H1 (cell line): ENCODE data around the gene KLHDC4. TPM values are rescaled to one million over a fixed set of nuclear protein-coding genes. Genes with fewer than 3 reads are reported as not detected.
A peak's percentile ranks its signal among the peaks of the same experiment; 100 is the strongest.

Source experiments
- CTCF ChIA-PET: fragments of 300-600 bp; sonication (Branson Sonifier 250); formaldehyde crosslinking; loops from one replicate; lab custom pipeline; 2021; ENCODE audit not compliant: partially characterized antibody; lab: Charles Lee
- POLR2A ChIA-PET: fragments of 300-600 bp; sonication (Branson Sonifier 250); formaldehyde crosslinking; loops from one replicate; lab custom pipeline; 2021; ENCODE audit warnings: inconsistent platforms; ENCODE audit not compliant: partially characterized antibody; lab: Charles Lee
- DNase-seq, 2 experiments: peaks; one replicate each; pipeline versions ENCODE4 v3.0.0 to v3.0.0-alpha.2; 2010 to 2022; ENCODE audit warnings: low spot score in 2 of 2, low read depth in 1 of 2, mixed read lengths in 1 of 2
- FAIRE-seq: peaks from 2 replicates; lab custom pipeline; 2011; peaks lifted over from hg19 to GRCh38; lab: Jason Lieb, UNC
- H2AFZ ChIP-seq: 2 replicates; pipeline ENCODE4 v1.8.1; 2012; ENCODE audit warnings: low read length, inconsistent platforms
- H2AK5ac ChIP-seq: 2 replicates; pipeline ENCODE4 v1.6.1; 2013; ENCODE audit warnings: low read depth, low read length
- H2BK120ac ChIP-seq: replicated peaks from 2 replicates; pipeline ENCODE3; 2013; ENCODE audit warnings: low read depth, low read length, inconsistent platforms
- H2BK12ac ChIP-seq: 2 replicates; pipeline ENCODE4 v1.6.1; 2013; ENCODE audit warnings: low read depth, low read length
- H2BK15ac ChIP-seq: 2 replicates; pipeline ENCODE4 v1.6.1; 2013; ENCODE audit warnings: low read length
- H2BK20ac ChIP-seq: 2 replicates; pipeline ENCODE4 v1.6.1; 2013; ENCODE audit warnings: low read length
- H2BK5ac ChIP-seq: 2 replicates; pipeline ENCODE4 v1.6.1; 2013; ENCODE audit warnings: low read depth, low read length
- H3K14ac ChIP-seq: 2 replicates; pipeline ENCODE4 v1.6.1; 2013; ENCODE audit warnings: inconsistent platforms; ENCODE audit not compliant: insufficient read length
- H3K18ac ChIP-seq: 2 replicates; pipeline ENCODE4 v1.6.1; 2013; ENCODE audit warnings: low read length; ENCODE audit errors: extremely low read depth
- H3K23ac ChIP-seq: 2 replicates; pipeline ENCODE4 v1.6.1; 2013; ENCODE audit warnings: inconsistent platforms; ENCODE audit not compliant: insufficient read length
- H3K23me2 ChIP-seq: 2 replicates; pipeline ENCODE4 v1.6.1; 2013; ENCODE audit warnings: low read depth, low read length
- H3K27ac ChIP-seq: 2 replicates; pipeline ENCODE4 v1.6.1; 2011; ENCODE audit warnings: low read depth, low read length, inconsistent platforms
- H3K27me3 ChIP-seq, 4 experiments: replicated peaks in 1 of 4; 1 replicate in 1 of 4; 2 replicates in 3 of 4; pipeline versions ENCODE4 v1.6.1 to v1.8.1; 2011 to 2013; ENCODE audit warnings: low read length in 3 of 4, mild to moderate bottlenecking in 3 of 4, inconsistent platforms in 2 of 4, mixed read lengths in 2 of 4, moderate library complexity in 1 of 4; ENCODE audit not compliant: control insufficient read depth in 3 of 4, insufficient read depth in 3 of 4; ENCODE audit errors: extremely low read depth in 1 of 4
- H3K36me3 ChIP-seq, 4 experiments: 2 replicates each; pipeline versions ENCODE4 v1.6.1 to v1.8.1; 2011 to 2013; ENCODE audit warnings: mild to moderate bottlenecking in 4 of 4, low read length in 3 of 4, moderate library complexity in 2 of 4, control low read depth in 1 of 4, inconsistent platforms in 1 of 4; ENCODE audit not compliant: insufficient read depth in 4 of 4, control insufficient read depth in 2 of 4
- H3K4ac ChIP-seq: replicated peaks from 2 replicates; pipeline ENCODE3; 2013; ENCODE audit warnings: low read length, low read depth, mixed read lengths, inconsistent platforms; ENCODE audit not compliant: insufficient read length
- H3K4me1 ChIP-seq, 4 experiments: replicated peaks in 1 of 4; 1 replicate in 1 of 4; 2 replicates in 3 of 4; pipeline versions ENCODE4 v1.6.1 to v1.8.1; 2011 to 2013; ENCODE audit warnings: low read length in 3 of 4, inconsistent platforms in 2 of 4, mixed read lengths in 1 of 4; ENCODE audit not compliant: insufficient read depth in 4 of 4, control insufficient read depth in 3 of 4
- H3K4me2 ChIP-seq, 2 experiments: 2 replicates each; pipeline versions ENCODE4 v1.6.1 to v1.8.1; 2011 to 2013; ENCODE audit warnings: low read depth in 2 of 2, low read length in 2 of 2, control low read depth in 1 of 2, inconsistent platforms in 1 of 2, mild to moderate bottlenecking in 1 of 2; ENCODE audit not compliant: insufficient read depth in 1 of 2
- H3K4me3 ChIP-seq, 4 experiments: fragments of 200-600, 300-600 bp in 1 of 4; sonication (generic), shearing (Covaris generic), sonication (Bioruptor Twin) in 1 of 4; 2 replicates each; pipeline versions ENCODE4 v1.5.1 to v1.8.1; 2011 to 2016; ENCODE audit warnings: low read length in 4 of 4, low read depth in 3 of 4, control low read depth in 2 of 4, inconsistent platforms in 2 of 4, mild to moderate bottlenecking in 2 of 4, mixed read lengths in 1 of 4, moderate library complexity in 1 of 4; ENCODE audit not compliant: insufficient read depth in 2 of 4; ENCODE audit errors: extremely low read depth in 1 of 4
- H3K56ac ChIP-seq: replicated peaks from 2 replicates; pipeline ENCODE3; 2013; ENCODE audit warnings: low read depth, mild to moderate bottlenecking, mixed read lengths, low read length, inconsistent platforms; ENCODE audit not compliant: insufficient read length
- H3K79me1 ChIP-seq: 2 replicates; pipeline ENCODE4 v1.6.1; 2013; ENCODE audit warnings: low read depth, low read length, control low read depth
- H3K79me2 ChIP-seq, 2 experiments: 2 replicates each; pipeline versions ENCODE4 v1.6.1 to v1.8.1; 2012 to 2013; ENCODE audit warnings: low read length in 2 of 2, mild to moderate bottlenecking in 2 of 2, inconsistent platforms in 1 of 2; ENCODE audit not compliant: insufficient read depth in 2 of 2, control insufficient read depth in 1 of 2
- H3K9ac ChIP-seq, 4 experiments: replicated peaks in 1 of 4; 1 replicate in 1 of 4; 2 replicates in 3 of 4; pipeline versions ENCODE4 v1.6.1 to v1.8.1; 2011 to 2013; ENCODE audit warnings: low read depth in 3 of 4, low read length in 3 of 4, control low read depth in 2 of 4, mild to moderate bottlenecking in 2 of 4, moderate library complexity in 2 of 4, inconsistent platforms in 1 of 4; ENCODE audit errors: extremely low read depth in 1 of 4
- H3K9me3 ChIP-seq, 2 experiments: 2 replicates each; pipeline versions ENCODE4 v1.6.1 to v1.8.1; 2012 to 2013; ENCODE audit warnings: mild to moderate bottlenecking in 2 of 2, moderate library complexity in 2 of 2, control low read depth in 1 of 2, inconsistent platforms in 1 of 2, low read depth in 1 of 2, low read length in 1 of 2, mixed read lengths in 1 of 2; ENCODE audit not compliant: insufficient read depth in 2 of 2
- H4K20me1 ChIP-seq, 2 experiments: replicated peaks in 1 of 2; 2 replicates each; pipeline versions ENCODE3 to v1.8.1; 2011 to 2013; ENCODE audit warnings: inconsistent platforms in 2 of 2, low read length in 2 of 2, mild to moderate bottlenecking in 1 of 2; ENCODE audit not compliant: insufficient read depth in 2 of 2, control insufficient read depth in 1 of 2
- H4K5ac ChIP-seq: 2 replicates; pipeline ENCODE4 v1.6.1; 2013; ENCODE audit warnings: low read length, low read depth, mixed read lengths, inconsistent platforms; ENCODE audit not compliant: insufficient read length
- H4K8ac ChIP-seq: 2 replicates; pipeline ENCODE4 v1.8.0; 2013; ENCODE audit warnings: mild to moderate bottlenecking, moderate library complexity, low read length, inconsistent platforms; ENCODE audit not compliant: insufficient read depth; ENCODE audit errors: extremely low read depth
- H4K91ac ChIP-seq: replicated peaks from 2 replicates; pipeline ENCODE3; 2013; ENCODE audit warnings: low read length, mixed read lengths, inconsistent platforms; ENCODE audit not compliant: insufficient read length
- BRCA1 ChIP-seq: IDR thresholded peaks from 2 replicates; pipeline ENCODE4 v1.6.1; 2012; ENCODE audit warnings: low read depth, low read length, improper control_type of control experiment
- CBX5 ChIP-seq: fragments of 300-800, 300-1000 bp; sonication (generic); IDR thresholded peaks from 2 replicates; pipeline ENCODE4 v1.7.1; 2016; ENCODE audit warnings: antibody characterized with exemption, low read length, low read depth
- EP300 ChIP-seq, 2 experiments: IDR thresholded peaks; 1 replicate in 1 of 2; 2 replicates in 1 of 2; pipeline ENCODE4 v1.6.1; 2011 to 2012; ENCODE audit warnings: low read depth in 2 of 2, low read length in 2 of 2, mild to moderate bottlenecking in 2 of 2, borderline replicate concordance in 1 of 2, inconsistent platforms in 1 of 2, moderate library complexity in 1 of 2
- EZH2 ChIP-seq: fragments of 200-600 bp; sonication (generic); IDR thresholded peaks from 2 replicates; pipeline ENCODE4 v1.7.1; 2012; ENCODE audit warnings: low read depth, mild to moderate bottlenecking, moderate library complexity, low read length, inconsistent platforms; ENCODE audit not compliant: severe bottlenecking
- GTF2F1 ChIP-seq: IDR thresholded peaks from 2 replicates; pipeline ENCODE4 v1.6.1; 2012; ENCODE audit warnings: low read depth, low read length, improper control_type of control experiment, borderline replicate concordance
- HDAC6 ChIP-seq: IDR thresholded peaks from one replicate; pipeline ENCODE4 v1.7.1; 2012; ENCODE audit warnings: low read depth, mild to moderate bottlenecking, inconsistent platforms, low read length, moderate library complexity
- KDM1A ChIP-seq: fragments of 200-600, 300-600 bp; sonication (generic); IDR thresholded peaks from 2 replicates; pipeline ENCODE4 v1.7.1; 2016; ENCODE audit warnings: mild to moderate bottlenecking, low read length, borderline replicate concordance
- TAF7 ChIP-seq: optimal IDR thresholded peaks from 2 replicates; pipeline ENCODE3; 2011; ENCODE audit warnings: low read depth, mild to moderate bottlenecking, inconsistent platforms, low read length, moderate library complexity, borderline replicate concordance
- TCF12 ChIP-seq: IDR thresholded peaks from 2 replicates; pipeline ENCODE4 v1.6.1; 2011; ENCODE audit warnings: low read depth, mild to moderate bottlenecking, low read length
- WGBS, 2 experiments: shearing (Covaris generic) in 1 of 2; methylation state at CpG; one replicate each; pipeline versions ENCODE4 v1.1.6 to v1.1.7; 2013 to 2015; ENCODE audit warnings: low lambda C conversion rate in 2 of 2, mixed read lengths in 2 of 2, inconsistent platforms in 1 of 2, low coverage in 1 of 2, missing lambda C conversion rate in 1 of 2; ENCODE audit not compliant: insufficient replicate concordance in 2 of 2, insufficient coverage in 1 of 2, insufficient read length in 1 of 2; ENCODE audit errors: extremely low coverage in 1 of 2, missing lambda C conversion rate in 1 of 2; 5-methylcytosine and 5-hydroxymethylcytosine counted together
- polyA plus RNA-seq, 7 experiments: library from polyadenylated mRNA; depleted of rRNA in 3 of 7; stranded (reverse) in 5 of 7; unstranded in 2 of 7; fragments of >200 nt in 5 of 7; fragments of 200-250 nt in 2 of 7; gene quantifications; 1 replicate in 5 of 7; 2 replicates in 1 of 7; 4 replicates in 1 of 7; pipeline versions ENCODE4 v1.2.1 to v1.2.3, GENCODE V29; 2011 to 2013; ENCODE audit warnings: missing spikeins in 2 of 7, mixed read lengths in 2 of 7
- total RNA-seq: library from RNA; stranded (reverse); fragmentation: NEBNext Ultra II Directional; extraction: Animal tissue kit (Norgen Biotek cat#: 25700); gene quantifications from 2 replicates; pipeline ENCODE4 v1.2.1, GENCODE V29; 2021
- TF ChIP-seq, protein P1 (sequence below), 3 experiments: IDR thresholded peaks; 1 replicate in 2 of 3; 2 replicates in 1 of 3; pipeline versions ENCODE4 v1.5.1 to v1.6.1; 2011; ENCODE audit warnings: low read length in 3 of 3, mild to moderate bottlenecking in 3 of 3, inconsistent platforms in 2 of 3, low read depth in 1 of 3, moderate library complexity in 1 of 3; ENCODE audit not compliant: insufficient read depth in 1 of 3; ENCODE audit errors: control extremely low read depth in 1 of 3

KLHDC4 gene
- total and polyA plus RNA-seq, 2 of the 8 experiments (the other 6 are each of a cell fraction or from before 2014, with no cell fraction given), result 23.7 to 63.9 TPM

DNA sequence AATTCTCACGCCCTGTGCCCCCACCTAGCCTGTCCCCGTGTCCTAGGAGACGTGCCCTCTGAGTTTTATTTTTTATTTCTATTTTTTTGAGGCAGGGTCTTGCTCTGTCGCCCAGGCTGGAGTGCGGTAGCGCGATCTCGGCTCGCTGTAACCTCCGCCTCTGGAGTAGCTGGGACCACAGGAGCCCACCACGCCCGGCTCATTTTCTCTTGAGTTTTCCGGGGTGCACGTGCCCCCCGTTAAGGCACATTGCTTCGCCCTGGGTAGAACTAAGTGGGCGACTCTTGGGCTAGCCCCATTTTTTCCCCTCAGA, 655 bp upstream of the KLHDC4 start:
- peak overlapping the region; percentile 82 to 98 for H3K4me2 ChIP-seq
- DNase-seq (no peak), FAIRE-seq (no peak)
- no peak overlapping the region for H3K4ac ChIP-seq
- peaks cover 6% of the 10 kb centered on the region for H3K79me1 ChIP-seq
- peaks cover 10% of the 10 kb centered on the region; the same call in 1 of the 2 replicates for H3K23me2 ChIP-seq
- H4K5ac ChIP-seq, result peak overlapping the region; percentile 5
- no peak overlapping the region for H3K56ac ChIP-seq
- H4K91ac ChIP-seq, result peak overlapping the region; percentile 88
- ChIA-PET POLR2A (interaction anchor here (0.9 to 2.7 kb wide), 6 partner anchors 10 to 185 kb away, joined by 3 to 12 read pairs (median 4); partner anchors contain the start of genes BANP and SLC7A5), CTCF (interaction anchor here (0.7 to 2.9 kb wide), 6 partner anchors 11 to 104 kb away, joined by 3 to 14 read pairs (median 5); partner anchors contain the start of gene SLC7A5)
- no peak overlapping the region for H2BK120ac ChIP-seq
- H3K79me2 ChIP-seq, result peaks cover 16 to 41% of the 10 kb centered on the region in 2 experiments
- H3K18ac ChIP-seq, result no peak overlapping the region
- 0 out of 2 replicates have a peak overlapping the region, but pooled peaks have one; percentile 48 for H3K27ac ChIP-seq
- peak overlapping the region; percentile 90 to 97 (median 92) for H3K4me3 ChIP-seq
- no peaks in the 10 kb centered on the region for H3K9me3 ChIP-seq
- peaks cover 0 to 4% (median 2%) of the 10 kb centered on the region in 4 experiments; a peak in 3 of 7 replicates for H3K4me1 ChIP-seq
- H2BK12ac ChIP-seq, result peak overlapping the region; percentile 60; the same call in 1 of the 2 replicates
- H2BK20ac ChIP-seq, result no peak overlapping the region
- H3K23ac ChIP-seq, result no peak overlapping the region
- peaks cover 5 to 24% (median 17%) of the 10 kb centered on the region in 4 experiments; a peak in 6 of 8 replicates for H3K36me3 ChIP-seq
- H3K9ac ChIP-seq, result peak overlapping the region in 3 of 4 experiments; percentile 68 to 86 (median 82); a peak in 6 of 7 replicates
- peak overlapping the region; percentile 96; the same call in 1 of the 2 replicates for H4K8ac ChIP-seq
- WGBS, 2 experiments, result 82% methylated on average over 17 of the region's 17 CpGs; no CpG with 5 or more reads in 1 of the 2 experiments
- no peak overlapping the region for H3K14ac ChIP-seq
- 0 out of 2 replicates have a peak overlapping the region, but pooled peaks have one; percentile 24 for H2AK5ac ChIP-seq
- H2AFZ ChIP-seq, result no peak overlapping the region
- H2BK5ac ChIP-seq, result peak overlapping the region; percentile 87
- H3K27me3 ChIP-seq, result no peaks in the 10 kb centered on the region
- H2BK15ac ChIP-seq, result no peak overlapping the region
- H4K20me1 ChIP-seq, result peaks cover 5 to 16% of the 10 kb centered on the region in 2 experiments
- TF ChIP-seq BRCA1 (no peak), GTF2F1 (no peak), CBX5 (no peak), EP300 (IDR thresholded peaks at IDR 0.05; ENCODE audit: borderline replicate concordance in 1 of 2, low read depth in 2 of 2, low read length in 2 of 2) (no peak), TAF7 (no peak), KDM1A (no peak), EZH2 (no peak), HDAC6 (no peak), TCF12 (no peak)
- TF ChIP-seq, protein P1, sequence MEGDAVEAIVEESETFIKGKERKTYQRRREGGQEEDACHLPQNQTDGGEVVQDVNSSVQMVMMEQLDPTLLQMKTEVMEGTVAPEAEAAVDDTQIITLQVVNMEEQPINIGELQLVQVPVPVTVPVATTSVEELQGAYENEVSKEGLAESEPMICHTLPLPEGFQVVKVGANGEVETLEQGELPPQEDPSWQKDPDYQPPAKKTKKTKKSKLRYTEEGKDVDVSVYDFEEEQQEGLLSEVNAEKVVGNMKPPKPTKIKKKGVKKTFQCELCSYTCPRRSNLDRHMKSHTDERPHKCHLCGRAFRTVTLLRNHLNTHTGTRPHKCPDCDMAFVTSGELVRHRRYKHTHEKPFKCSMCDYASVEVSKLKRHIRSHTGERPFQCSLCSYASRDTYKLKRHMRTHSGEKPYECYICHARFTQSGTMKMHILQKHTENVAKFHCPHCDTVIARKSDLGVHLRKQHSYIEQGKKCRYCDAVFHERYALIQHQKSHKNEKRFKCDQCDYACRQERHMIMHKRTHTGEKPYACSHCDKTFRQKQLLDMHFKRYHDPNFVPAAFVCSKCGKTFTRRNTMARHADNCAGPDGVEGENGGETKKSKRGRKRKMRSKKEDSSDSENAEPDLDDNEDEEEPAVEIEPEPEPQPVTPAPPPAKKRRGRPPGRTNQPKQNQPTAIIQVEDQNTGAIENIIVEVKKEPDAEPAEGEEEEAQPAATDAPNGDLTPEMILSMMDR (IDR thresholded peaks at IDR 0.05; ENCODE audit: control extremely low read depth in 1 of 3, insufficient read depth in 1 of 3, low read depth in 1 of 3, low read length in 3 of 3), result no peak
